Stimulated activated naive CD8-positive, alpha-beta T cell treated with anti-CD3 and anti-CD28 coated beads, Interleukin-15, amount 100 ng/mL, for 72 hours (primary cell): ENCODE results near the gene RTKN2.
"Not testable (repeated sequence)": the region's sequence is repeated elsewhere in the genome, so short reads cannot be mapped to it uniquely, and the experiment has no call there.

Experiments used
- ATAC-seq: fragments of 150-1000 bp; cut with Tn5 transposase; 2 replicates; pipeline ENCODE4 v1.10.0; 2021; ENCODE audit warnings: mild to moderate bottlenecking, moderate library complexity
- DNase-seq, 2 donors: peaks; one replicate each; pipeline ENCODE4 v3.0.0; 2021 to 2022
- H3K27ac Mint-ChIP-seq, 2 donors: one replicate each; pipeline ENCODE4 v1.8.0; 2022; ENCODE audit warnings: mild to moderate bottlenecking in 2 of 2, mixed read lengths in 2 of 2, moderate library complexity in 2 of 2
- H3K27me3 Mint-ChIP-seq: one replicate; pipeline ENCODE4 v1.8.0; 2022; ENCODE audit warnings: mixed read lengths
- H3K4me1 Mint-ChIP-seq: one replicate; pipeline ENCODE4 v1.8.0; 2022; ENCODE audit warnings: mild to moderate bottlenecking, mixed read lengths
- H3K4me3 Mint-ChIP-seq, 2 donors: one replicate each; pipeline ENCODE4 v1.8.0; 2022; ENCODE audit warnings: mild to moderate bottlenecking in 2 of 2, mixed read lengths in 2 of 2, moderate library complexity in 1 of 2
- H3K9me3 Mint-ChIP-seq, 2 donors: one replicate each; pipeline ENCODE4 v1.8.0; 2022; ENCODE audit warnings: mixed read lengths in 2 of 2

RTKN2 gene

GRCh38 chr10:62243647-62243997, 25.0 kb downstream of the RTKN2 start:
- peak; percentile 73 for ATAC-seq
- DNase-seq: no peak
- Mint-ChIP-seq H3K4me1 (peaks cover 25% of the 10 kb centered on the region), H3K27me3 (no peaks in the 10 kb centered on the region), H3K9me3 (no peaks in the 10 kb centered on the region), H3K27ac (peak overlapping the region; percentile 59 to 85), H3K4me3 (peak overlapping the region; percentile 64 to 79)

GRCh38 chr10:62242965-62243646, 25.5 kb downstream of the RTKN2 start:
- peak; percentile 82 for ATAC-seq
- peaks cover 25% of the 10 kb centered on the region for H3K4me1 Mint-ChIP-seq
- H3K9me3 Mint-ChIP-seq, DNase-seq, H3K27me3 Mint-ChIP-seq: not testable (repeated sequence)
- H3K4me3 Mint-ChIP-seq: peak overlapping the region; percentile 64 to 79
- H3K27ac Mint-ChIP-seq: peak overlapping the region; percentile 59 to 85

- H3K27ac Mint-ChIP-seq, H3K9me3 Mint-ChIP-seq, H3K4me3 Mint-ChIP-seq, H3K27me3 Mint-ChIP-seq, ATAC-seq, DNase-seq: not testable (repeated sequence)
- H3K4me1 Mint-ChIP-seq: peaks cover 30% of the 10 kb centered on the region
Measured at GRCh38 chr10:62241521-62241920, 27.1 kb downstream of the RTKN2 start.

- no peak overlapping the region for H3K27ac Mint-ChIP-seq
- H3K4me1 Mint-ChIP-seq: peaks cover 27% of the 10 kb centered on the region
- ATAC-seq (no peak), DNase-seq (no peak)
- no peaks in the 10 kb centered on the region for H3K9me3 Mint-ChIP-seq
- no peak overlapping the region for H3K4me3 Mint-ChIP-seq
- H3K27me3 Mint-ChIP-seq: no peaks in the 10 kb centered on the region
Measured at GRCh38 chr10:62239994-62240393, 28.6 kb downstream of the RTKN2 start.

- Mint-ChIP-seq H3K4me1 (peaks cover 35% of the 10 kb centered on the region), H3K27me3 (no peaks in the 10 kb centered on the region), H3K27ac (no peak overlapping the region), H3K9me3 (no peaks in the 10 kb centered on the region), H3K4me3 (no peak overlapping the region)
- no peak for ATAC-seq
- no peak for DNase-seq
Measured at GRCh38 chr10:62238880-62239279, 29.8 kb downstream of the RTKN2 start.

- no peaks in the 10 kb centered on the region for H3K27me3 Mint-ChIP-seq
Measured at GRCh38 chr10:62237966-62238365, 30.7 kb downstream of the RTKN2 start.

GRCh38 chr10:62237506-62237905, 31.1 kb downstream of the RTKN2 start:
- Mint-ChIP-seq H3K27ac (no peak overlapping the region), H3K4me1 (peaks cover 29% of the 10 kb centered on the region), H3K4me3 (no peak overlapping the region), H3K27me3 (no peaks in the 10 kb centered on the region), H3K9me3 (no peaks in the 10 kb centered on the region)
- no peak for DNase-seq
- ATAC-seq: no peak

More at GRCh38 chr10:62237966-62238365, 30.7 kb downstream of the RTKN2 start:
- no peak for ATAC-seq
- no peak overlapping the region for H3K27ac Mint-ChIP-seq
- H3K9me3 Mint-ChIP-seq: no peaks in the 10 kb centered on the region
- no peak overlapping the region for H3K4me3 Mint-ChIP-seq
- peaks cover 29% of the 10 kb centered on the region for H3K4me1 Mint-ChIP-seq
- no peak for DNase-seq

GRCh38 chr10:62234077-62234605, 34.5 kb downstream of the RTKN2 start:
- Mint-ChIP-seq H3K27me3 (no peaks in the 10 kb centered on the region), H3K9me3 (no peaks in the 10 kb centered on the region), H3K4me1 (peaks cover 23% of the 10 kb centered on the region), H3K27ac (no peak overlapping the region), H3K4me3 (peak overlapping the region in 1 of 2 donors; percentile 10)
- ATAC-seq (no peak), DNase-seq (no peak)

- no peak overlapping the region for H3K4me3 Mint-ChIP-seq
- H3K9me3 Mint-ChIP-seq: no peaks in the 10 kb centered on the region
- ATAC-seq: no peak
- H3K27me3 Mint-ChIP-seq: no peaks in the 10 kb centered on the region
- H3K27ac Mint-ChIP-seq: no peak overlapping the region
- no peak for DNase-seq
- H3K4me1 Mint-ChIP-seq: peaks cover 23% of the 10 kb centered on the region
Measured at GRCh38 chr10:62233356-62234076, 35.1 kb downstream of the RTKN2 start.

- no peak for DNase-seq
- no peak overlapping the region for H3K4me3 Mint-ChIP-seq
- H3K9me3 Mint-ChIP-seq: no peaks in the 10 kb centered on the region
- H3K27ac Mint-ChIP-seq: no peak overlapping the region
- H3K27me3 Mint-ChIP-seq: no peaks in the 10 kb centered on the region
- peaks cover 20% of the 10 kb centered on the region for H3K4me1 Mint-ChIP-seq
- ATAC-seq: no peak
Measured at GRCh38 chr10:62231805-62232204, 36.8 kb downstream of the RTKN2 start.

- ATAC-seq (no peak), DNase-seq (no peak)
- H3K27ac Mint-ChIP-seq: no peak overlapping the region
- no peaks in the 10 kb centered on the region for H3K9me3 Mint-ChIP-seq
- peaks cover 16% of the 10 kb centered on the region for H3K4me1 Mint-ChIP-seq
- no peaks in the 10 kb centered on the region for H3K27me3 Mint-ChIP-seq
- H3K4me3 Mint-ChIP-seq: no peak overlapping the region
Measured at GRCh38 chr10:62231371-62231770, 37.3 kb downstream of the RTKN2 start.

- Mint-ChIP-seq H3K4me3 (no peak overlapping the region), H3K9me3 (no peaks in the 10 kb centered on the region), H3K27ac (no peak overlapping the region), H3K27me3 (no peaks in the 10 kb centered on the region), H3K4me1 (peaks cover 16% of the 10 kb centered on the region)
- DNase-seq (no peak), ATAC-seq (peak; percentile 43)
Measured at GRCh38 chr10:62230344-62231121, 38.1 kb downstream of the RTKN2 start.

GRCh38 chr10:62225362-62225761, 43.3 kb downstream of the RTKN2 start:
- no peak overlapping the region for H3K27ac Mint-ChIP-seq
- no peaks in the 10 kb centered on the region for H3K9me3 Mint-ChIP-seq
- DNase-seq (no peak), ATAC-seq (peak; percentile 33)
- no peak overlapping the region for H3K4me3 Mint-ChIP-seq
- no peaks in the 10 kb centered on the region for H3K4me1 Mint-ChIP-seq
- H3K27me3 Mint-ChIP-seq: no peaks in the 10 kb centered on the region

- ATAC-seq (no peak), DNase-seq (no peak)
- H3K27ac Mint-ChIP-seq: no peak overlapping the region
- H3K4me1 Mint-ChIP-seq: no peaks in the 10 kb centered on the region
- no peaks in the 10 kb centered on the region for H3K27me3 Mint-ChIP-seq
- no peak overlapping the region for H3K4me3 Mint-ChIP-seq
- no peaks in the 10 kb centered on the region for H3K9me3 Mint-ChIP-seq
Measured at GRCh38 chr10:62224606-62225005, 44.0 kb downstream of the RTKN2 start.

GRCh38 chr10:62217683-62218082, 51.0 kb downstream of the RTKN2 start:
- Mint-ChIP-seq H3K4me3 (no peak overlapping the region), H3K27ac (no peak overlapping the region), H3K27me3 (no peaks in the 10 kb centered on the region), H3K9me3 (no peaks in the 10 kb centered on the region), H3K4me1 (no peaks in the 10 kb centered on the region)
- ATAC-seq: no peak
- DNase-seq: no peak
